Chondrocyte (in vitro differentiated cells): ENCODE results near the gene ADGRL2. TPM values are rescaled to one million over a fixed set of nuclear protein-coding genes. Genes with fewer than 3 reads are reported as not detected.

Experiments used
- DNase-seq: peaks from one replicate; pipeline ENCODE4 v3.0.0; 2021; ENCODE audit warnings: mixed read lengths, low spot score
- H3K27ac Mint-ChIP-seq: one replicate; pipeline ENCODE4 v1.8.0; 2021; ENCODE audit warnings: mild to moderate bottlenecking, moderate library complexity, mixed read lengths; ENCODE audit not compliant: unreplicated experiment
- H3K27me3 Mint-ChIP-seq: 2 replicates; pipeline ENCODE4 v1.8.0; 2021; ENCODE audit warnings: low read depth, mixed read lengths
- H3K36me3 Mint-ChIP-seq: 2 replicates; pipeline ENCODE4 v1.8.0; 2021; ENCODE audit warnings: low read depth, mixed read lengths
- H3K4me1 Mint-ChIP-seq: 2 replicates; pipeline ENCODE4 v1.8.0; 2021; ENCODE audit warnings: low read depth, mild to moderate bottlenecking, mixed read lengths
- H3K4me3 Mint-ChIP-seq: one replicate; pipeline ENCODE4 v1.8.0; 2021; ENCODE audit warnings: mild to moderate bottlenecking, moderate library complexity, mixed read lengths; ENCODE audit not compliant: unreplicated experiment
- H3K9me3 Mint-ChIP-seq: 2 replicates; pipeline ENCODE4 v1.8.0; 2021; ENCODE audit warnings: low read depth, mixed read lengths
- CTCF ChIP-seq: fragments of 200-600 bp; sonication (generic); IDR thresholded peaks from 2 replicates; pipeline ENCODE4 v1.5.0; 2021; ENCODE audit warnings: antibody characterized with exemption, mild to moderate bottlenecking, moderate library complexity
- total RNA-seq: library from RNA; stranded (reverse); gene quantifications from 3 replicates; pipeline ENCODE4 v1.2.1, GENCODE V29; 2021

Gene ADGRL2
- total RNA-seq, 1 donor from 2014 or later, result 51.2 TPM

- Mint-ChIP-seq H3K4me1 (peaks cover 57% of the 10 kb centered on the region), H3K27ac (no peak overlapping the region), H3K9me3 (peaks cover 8% of the 10 kb centered on the region), H3K27me3 (no peaks in the 10 kb centered on the region), H3K4me3 (no peak overlapping the region), H3K36me3 (peaks cover 3% of the 10 kb centered on the region)
- no peak for DNase-seq
- no peak for TF ChIP-seq CTCF
Measured at GRCh38 chr1:81874940-81875339, 74.2 kb downstream of the ADGRL2 start.

DNA sequence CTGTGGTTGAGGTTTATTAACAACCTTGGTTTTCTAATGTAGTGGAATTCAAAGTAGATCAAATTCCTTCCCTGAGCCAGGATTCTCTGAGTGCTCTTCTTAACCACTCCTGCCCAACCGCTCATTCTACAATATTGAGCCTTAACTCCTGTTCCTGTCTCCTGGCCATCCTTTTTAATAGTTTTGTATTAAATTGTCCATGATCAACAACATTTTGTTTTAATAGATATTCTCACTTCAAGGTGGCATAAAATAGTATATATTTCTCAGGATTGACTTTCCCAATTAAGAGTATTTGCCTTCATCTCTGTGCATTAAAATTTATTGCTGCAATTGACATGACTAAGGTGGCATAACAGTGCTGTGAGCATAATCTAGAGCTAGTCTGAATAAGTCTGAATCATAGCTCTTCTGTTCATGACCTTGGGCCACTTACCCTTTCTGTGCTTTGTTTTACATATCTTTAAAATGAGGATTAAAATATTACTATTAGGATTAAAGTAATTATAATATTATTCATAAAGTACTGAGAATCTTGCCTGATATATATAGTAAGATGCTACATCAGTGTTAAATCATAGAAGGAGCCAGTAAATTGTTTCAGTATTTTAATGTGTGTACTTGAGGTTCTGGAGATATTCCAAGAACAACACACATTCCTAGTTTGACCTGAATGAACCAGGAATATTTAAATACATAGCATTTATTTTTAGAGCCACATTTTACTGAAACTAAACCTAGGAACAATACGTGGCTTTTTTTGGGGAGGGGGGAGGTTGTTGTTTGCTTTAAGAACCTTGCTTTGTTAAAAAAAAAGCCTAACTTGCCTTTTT lies 76.4 kb downstream of the ADGRL2 start:
- Mint-ChIP-seq H3K36me3 (peaks cover 2% of the 10 kb centered on the region), H3K27ac (peak overlapping the region; percentile 71), H3K4me3 (no peak overlapping the region), H3K4me1 (peaks cover 74% of the 10 kb centered on the region), H3K9me3 (peaks cover 2% of the 10 kb centered on the region), H3K27me3 (no peaks in the 10 kb centered on the region)
- TF ChIP-seq CTCF, result no peak
- no peak for DNase-seq

GRCh38 chr1:81877940-81878339 lies 77.2 kb downstream of the ADGRL2 start:
- peak overlapping the region; percentile 71 for H3K27ac Mint-ChIP-seq
- TF ChIP-seq CTCF, result no peak
- H3K4me3 Mint-ChIP-seq, result no peak overlapping the region
- peaks cover 75% of the 10 kb centered on the region for H3K4me1 Mint-ChIP-seq
- no peaks in the 10 kb centered on the region for H3K9me3 Mint-ChIP-seq
- H3K36me3 Mint-ChIP-seq, result no peaks in the 10 kb centered on the region
- no peaks in the 10 kb centered on the region for H3K27me3 Mint-ChIP-seq
- DNase-seq, result no peak

GRCh38 chr1:81878538-81878937 lies 77.8 kb downstream of the ADGRL2 start:
- no peak for TF ChIP-seq CTCF
- Mint-ChIP-seq H3K4me3 (no peak overlapping the region), H3K27ac (peak overlapping the region; percentile 5)

GRCh38 chr1:81880781-81881180 lies 80.0 kb downstream of the ADGRL2 start:
- no peaks in the 10 kb centered on the region for H3K9me3 Mint-ChIP-seq
- TF ChIP-seq CTCF, result no peak
- H3K4me1 Mint-ChIP-seq, result peaks cover 54% of the 10 kb centered on the region
- no peak for DNase-seq
- H3K27me3 Mint-ChIP-seq, result no peaks in the 10 kb centered on the region
- H3K4me3 Mint-ChIP-seq, result no peak overlapping the region
- H3K36me3 Mint-ChIP-seq, result no peaks in the 10 kb centered on the region
- no peak overlapping the region for H3K27ac Mint-ChIP-seq

More at GRCh38 chr1:81878538-81878937, 77.8 kb downstream of the ADGRL2 start:
- Mint-ChIP-seq H3K4me1 (peaks cover 71% of the 10 kb centered on the region), H3K27me3 (no peaks in the 10 kb centered on the region), H3K9me3 (no peaks in the 10 kb centered on the region), H3K36me3 (no peaks in the 10 kb centered on the region)
- DNase-seq, result no peak
